Measurements from ENCODE around the gene PRKG1.

DNA sequence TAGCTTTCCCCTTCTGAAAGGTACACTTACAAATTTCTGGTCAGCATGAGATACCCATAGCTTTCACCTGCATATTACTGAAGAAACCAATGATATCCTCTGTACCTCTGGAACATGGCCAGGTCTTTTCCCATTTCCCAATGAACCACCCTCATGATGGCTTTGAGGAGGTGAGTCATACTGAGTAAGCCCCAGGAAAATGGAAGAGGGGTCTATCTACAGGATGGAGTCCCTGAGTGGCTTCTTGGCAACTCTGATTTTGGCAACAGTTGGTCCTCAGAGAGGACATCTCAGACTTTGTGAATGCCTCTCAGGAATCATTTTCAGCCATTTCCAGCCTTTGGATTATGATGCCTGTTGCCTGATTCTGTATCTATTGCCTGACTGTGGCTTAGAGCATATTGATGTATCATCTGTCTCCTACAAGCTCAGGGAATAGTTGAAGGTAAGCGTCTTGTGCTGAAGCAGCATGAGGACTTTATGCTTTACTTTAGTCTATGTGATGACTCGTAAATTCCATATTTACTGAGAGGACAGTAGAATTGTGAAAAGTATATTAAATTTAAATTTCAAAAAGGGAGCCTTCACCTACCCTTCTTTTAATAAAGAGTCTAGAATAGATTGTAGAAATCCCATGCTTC, 1155.1 kb downstream of the PRKG1 start:
- TF ChIP-seq, protein P1, sequence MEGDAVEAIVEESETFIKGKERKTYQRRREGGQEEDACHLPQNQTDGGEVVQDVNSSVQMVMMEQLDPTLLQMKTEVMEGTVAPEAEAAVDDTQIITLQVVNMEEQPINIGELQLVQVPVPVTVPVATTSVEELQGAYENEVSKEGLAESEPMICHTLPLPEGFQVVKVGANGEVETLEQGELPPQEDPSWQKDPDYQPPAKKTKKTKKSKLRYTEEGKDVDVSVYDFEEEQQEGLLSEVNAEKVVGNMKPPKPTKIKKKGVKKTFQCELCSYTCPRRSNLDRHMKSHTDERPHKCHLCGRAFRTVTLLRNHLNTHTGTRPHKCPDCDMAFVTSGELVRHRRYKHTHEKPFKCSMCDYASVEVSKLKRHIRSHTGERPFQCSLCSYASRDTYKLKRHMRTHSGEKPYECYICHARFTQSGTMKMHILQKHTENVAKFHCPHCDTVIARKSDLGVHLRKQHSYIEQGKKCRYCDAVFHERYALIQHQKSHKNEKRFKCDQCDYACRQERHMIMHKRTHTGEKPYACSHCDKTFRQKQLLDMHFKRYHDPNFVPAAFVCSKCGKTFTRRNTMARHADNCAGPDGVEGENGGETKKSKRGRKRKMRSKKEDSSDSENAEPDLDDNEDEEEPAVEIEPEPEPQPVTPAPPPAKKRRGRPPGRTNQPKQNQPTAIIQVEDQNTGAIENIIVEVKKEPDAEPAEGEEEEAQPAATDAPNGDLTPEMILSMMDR (conservative IDR thresholded peaks at IDR 0.05; ENCODE audit: low read length) = no peak
- TF ChIP-seq EZH2phosphoT487 (IDR thresholded peaks at IDR 0.05; ENCODE audit: borderline replicate concordance) = no peak

All from Loucy (cell line).